Uterus (tissue), 2 donors: ENCODE measurements around the gene MAGI2.

Experiments used
- CTCF ChIP-seq, 4 experiments: fragments of 200-600 bp in 2 of 4; fragments of 450-650 bp in 2 of 4; sonication (generic) in 2 of 4; IDR thresholded peaks; one replicate each; pipeline ENCODE4 v1.5.1; 2016 to 2019; ENCODE audit warnings: antibody characterized with exemption in 4 of 4, mild to moderate bottlenecking in 2 of 4, moderate library complexity in 1 of 4
- POLR2A ChIP-seq, 2 donors: fragments of 450-650 bp; IDR thresholded peaks; one replicate each; pipeline ENCODE4 v1.6.1; 2016; ENCODE audit warnings: antibody characterized with exemption in 2 of 2, mild to moderate bottlenecking in 1 of 2, moderate library complexity in 1 of 2

- TF ChIP-seq CTCF (IDR thresholded peaks at IDR 0.05) (no peak), POLR2A (IDR thresholded peaks at IDR 0.05) (no peak)
Measured at GRCh38 chr7:78224923-78225322, 1228.5 kb downstream of the MAGI2 start.
